GM19438 (cell line): ENCODE measurements around the gene IQCH.

Experiments
- ATAC-seq: cut with Tn5 transposase; IDR thresholded peaks from one replicate; pipeline ENCODE4 v1.9.1; 2021; ENCODE audit warnings: low read depth; ENCODE audit not compliant: unreplicated experiment

IQCH gene

GRCh38 chr15:67521029-67521782 is 266.6 kb downstream of the IQCH start, which contains the start of gene C15orf61:
TSS of gene C15orf61 (plus strand) at chr15:67521131. CDS start at chr15:67521249, 118 bp downstream.
- ATAC-seq: peak; percentile 66

- ATAC-seq: peak; percentile 11
Observed at GRCh38 chr15:67521783-67522568, 267.4 kb downstream of the IQCH start.

DNA sequence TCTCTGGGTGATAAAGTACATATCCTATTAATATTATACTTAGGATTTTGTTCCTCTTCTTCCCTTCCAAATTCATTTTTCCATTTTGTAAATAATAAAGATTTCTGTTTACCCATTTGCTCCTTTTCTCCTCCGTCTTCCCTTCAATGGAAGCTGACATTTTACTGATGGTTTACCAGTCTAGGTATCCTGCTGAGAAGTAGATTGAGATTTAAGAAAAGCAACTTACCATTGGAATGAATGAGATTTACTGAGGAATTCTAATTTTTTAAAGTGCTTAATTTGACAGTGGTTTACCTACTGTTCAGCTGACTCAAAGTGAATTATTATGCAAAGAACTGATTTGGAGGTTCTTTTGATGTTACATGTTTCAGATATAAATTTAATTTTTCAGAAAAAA is 268.7 kb downstream of the IQCH start:
- no peak for ATAC-seq

DNA sequence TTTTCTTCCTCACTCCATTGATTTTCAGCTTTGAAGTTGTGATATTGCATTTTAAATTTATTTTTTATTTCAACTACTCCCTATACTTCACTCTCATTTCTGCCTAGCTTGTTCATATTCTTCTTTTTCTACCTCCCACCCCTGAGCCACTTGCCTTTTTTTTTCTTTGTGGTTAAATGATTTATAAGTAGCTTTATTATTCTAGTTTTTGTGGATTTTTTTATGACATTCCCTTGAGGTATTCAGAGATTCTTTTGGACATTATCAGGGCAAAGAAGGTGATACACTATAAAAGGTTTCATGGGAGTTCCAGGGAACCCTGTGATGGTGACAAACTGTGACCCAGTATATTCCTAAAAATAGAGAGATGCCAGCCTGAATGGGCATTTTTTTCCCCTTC is 269.6 kb downstream of the IQCH start:
- no peak for ATAC-seq

GRCh38 chr15:67528513-67528912 is 273.9 kb downstream of the IQCH start:
- ATAC-seq: no peak

GRCh38 chr15:67531379-67531914 is 276.9 kb downstream of the IQCH start:
- no peak for ATAC-seq

GRCh38 chr15:67533873-67534272 is 279.3 kb downstream of the IQCH start:
- ATAC-seq: no peak

- no peak for ATAC-seq
Observed at GRCh38 chr15:67534360-67534759, 279.8 kb downstream of the IQCH start.

DNA sequence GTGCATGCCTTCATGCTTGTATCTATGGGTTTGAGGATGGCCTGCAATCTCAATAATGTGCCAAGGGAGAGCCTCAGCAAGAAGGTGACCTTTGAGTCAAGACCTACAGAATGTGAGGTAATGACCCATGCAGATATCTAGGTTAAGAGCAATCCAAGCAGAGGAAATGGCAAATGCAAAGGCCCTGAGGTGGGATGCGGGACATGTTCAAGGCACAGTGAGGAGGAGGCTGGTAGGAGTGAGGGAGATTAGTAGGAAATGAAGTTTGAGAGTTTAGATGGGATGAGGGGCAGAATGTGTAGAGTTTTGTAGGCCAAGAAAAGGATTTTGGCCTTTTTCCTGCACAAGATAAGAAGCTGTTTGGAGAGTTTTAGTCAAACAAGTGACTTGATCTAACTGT is 283.2 kb downstream of the IQCH start:
- no peak for ATAC-seq

DNA sequence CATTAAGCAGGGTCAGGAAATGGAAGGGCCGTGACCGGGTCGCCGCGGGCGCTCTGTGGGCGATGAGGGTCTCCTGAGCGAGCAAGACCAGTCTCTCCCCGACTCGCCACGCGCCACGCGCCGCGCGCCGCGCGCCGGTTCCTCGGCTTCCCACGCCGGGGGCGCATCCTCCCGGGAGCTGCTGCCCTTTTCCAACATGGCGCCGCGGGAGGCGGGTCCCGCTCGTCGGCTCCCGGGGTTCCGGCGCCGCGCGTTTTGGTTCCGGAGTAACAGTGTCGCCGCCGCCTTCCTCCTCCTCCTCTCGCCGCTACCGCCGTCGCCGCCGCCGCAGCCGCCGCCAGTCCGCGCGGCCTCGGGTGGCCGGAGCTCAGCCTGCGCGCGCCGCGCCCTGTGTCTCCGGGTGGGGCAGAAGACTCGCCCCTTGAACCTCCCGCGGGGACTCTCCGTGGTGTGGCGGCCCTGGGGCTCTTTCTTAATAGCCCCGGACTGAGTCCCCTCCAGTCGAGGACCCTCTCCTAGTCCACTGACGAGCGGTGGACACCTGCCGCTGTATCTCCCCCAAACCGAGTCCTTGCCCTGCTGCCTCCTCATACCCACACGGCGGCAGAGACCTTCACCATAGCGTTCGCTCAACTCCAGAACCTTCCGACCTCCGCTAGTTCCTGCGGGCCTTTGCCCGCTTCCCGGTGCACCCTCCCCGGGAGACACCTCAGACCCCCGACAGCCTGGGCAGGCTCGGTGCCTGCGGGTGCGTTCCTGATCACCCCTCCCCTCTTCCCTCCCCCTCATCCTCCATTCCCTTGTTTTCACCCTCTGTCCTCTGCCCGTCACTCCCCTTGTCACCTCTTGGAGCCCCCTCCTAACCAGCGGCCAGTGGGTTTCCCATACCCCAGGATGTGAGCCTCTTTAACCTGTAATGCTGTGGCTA is 288.1 kb downstream of the IQCH start, which contains the start of gene MAP2K5:
TSS of gene MAP2K5 (plus strand) at position 284 of the 928 bp plus-strand sequence. CDS start at position 917, 633 bp downstream.
- ATAC-seq: no peak

DNA sequence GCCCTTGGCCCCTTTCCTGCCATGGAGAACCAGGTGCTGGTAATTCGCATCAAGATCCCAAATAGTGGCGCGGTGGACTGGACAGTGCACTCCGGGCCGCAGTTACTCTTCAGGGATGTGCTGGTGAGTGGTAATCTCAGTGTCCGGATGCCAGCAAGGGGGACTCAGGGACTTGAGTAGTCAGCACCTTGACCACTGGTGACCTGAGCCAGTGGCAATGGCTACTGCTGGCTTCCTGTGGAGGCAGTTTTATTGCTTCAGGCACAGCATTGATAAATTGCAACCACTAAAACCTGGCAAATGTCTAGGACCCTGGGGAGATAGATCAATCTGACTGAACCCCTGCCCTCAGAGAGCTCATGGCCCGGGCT is 288.7 kb downstream of the IQCH start:
- ATAC-seq: no peak

DNA sequence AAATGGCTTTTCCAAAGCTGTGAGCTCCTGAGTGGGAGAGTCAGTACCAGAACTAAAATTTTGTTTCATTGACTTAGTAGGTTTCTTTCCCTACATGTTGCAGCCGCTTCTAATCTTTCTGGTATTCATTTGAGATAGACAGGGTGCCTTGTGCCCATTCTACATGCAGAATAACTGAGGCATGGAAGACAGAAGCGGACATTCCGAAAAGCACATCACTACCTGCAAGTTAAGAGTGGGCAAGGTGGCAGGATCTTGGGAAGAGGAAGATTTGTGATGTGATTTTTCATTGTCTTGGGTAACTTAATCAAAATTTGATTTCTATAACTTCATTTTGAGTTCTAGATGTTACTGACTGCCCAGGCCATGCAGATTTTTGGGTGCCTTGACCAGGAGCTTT is 289.9 kb downstream of the IQCH start:
- no peak for ATAC-seq

- no peak for ATAC-seq
Observed at GRCh38 chr15:67545864-67546263, 291.3 kb downstream of the IQCH start.

DNA sequence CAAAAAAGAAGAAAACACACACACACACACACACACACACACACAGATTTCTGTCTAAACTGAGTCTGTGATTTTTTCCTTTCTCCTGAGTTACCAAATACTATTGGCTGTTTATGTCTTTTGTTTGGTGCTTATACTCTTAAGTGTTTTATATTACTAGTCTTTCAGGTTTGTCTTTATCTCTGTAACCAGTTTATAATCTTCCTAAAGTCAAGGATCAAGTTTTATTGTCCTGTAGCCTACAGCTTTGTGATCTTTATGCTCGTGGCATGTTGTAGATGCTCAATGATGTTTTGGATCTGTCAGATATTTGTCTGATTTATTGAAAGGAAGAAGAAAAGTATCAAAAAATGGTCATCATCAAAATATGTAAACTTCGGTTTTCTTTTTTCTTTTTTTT is 292.5 kb downstream of the IQCH start:
- ATAC-seq: no peak

- ATAC-seq: no peak
Observed at GRCh38 chr15:67547836-67548235, 293.2 kb downstream of the IQCH start.

GRCh38 chr15:67548236-67548852 is 293.8 kb downstream of the IQCH start:
- ATAC-seq: no peak

DNA sequence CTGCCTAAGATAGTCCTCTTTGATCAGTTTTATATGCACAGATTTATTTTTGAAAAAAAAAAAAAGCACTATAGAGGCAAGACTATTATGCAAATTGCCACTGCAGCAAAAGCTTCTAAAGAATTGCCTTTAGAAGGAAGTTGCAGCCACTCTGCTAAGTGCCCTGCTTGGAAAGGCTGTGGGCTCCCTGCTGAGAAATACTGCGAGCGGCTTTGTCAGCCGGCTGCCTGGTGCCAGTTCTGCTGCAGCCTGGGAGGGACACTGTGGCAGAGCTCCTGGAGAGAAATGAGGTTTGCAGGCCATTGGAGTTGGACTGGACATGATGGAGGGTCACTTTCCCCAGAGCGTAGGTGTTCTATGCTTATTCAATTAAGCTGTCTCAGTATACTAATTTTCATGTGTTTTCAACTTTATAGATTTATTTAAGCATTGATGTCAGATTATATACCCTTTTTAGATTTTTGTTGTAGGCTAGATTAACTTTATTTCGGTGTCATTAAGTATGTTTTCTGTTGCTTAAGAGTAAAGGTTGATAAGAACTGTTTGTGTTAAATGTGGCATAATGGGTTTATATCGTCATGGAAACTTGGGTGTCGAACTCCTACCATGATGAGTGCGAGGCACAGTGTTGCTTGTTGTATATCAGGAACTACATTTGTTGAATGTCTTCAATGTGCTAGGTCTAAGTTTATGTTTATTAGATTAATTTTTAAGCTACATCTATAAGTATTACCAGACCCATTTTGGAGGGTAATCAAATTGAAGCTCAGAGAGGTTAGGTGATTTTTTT is 294.5 kb downstream of the IQCH start:
- ATAC-seq: no peak

- no peak for ATAC-seq
Observed at GRCh38 chr15:67549736-67550135, 295.1 kb downstream of the IQCH start.

- no peak for ATAC-seq
Observed at GRCh38 chr15:67550522-67550921, 295.9 kb downstream of the IQCH start.
